Left ventricle myocardium inferior (tissue), 1 donor: ENCODE results near the gene UCK1. TPM values are rescaled to one million over a fixed set of nuclear protein-coding genes. Genes with fewer than 3 reads are reported as not detected.

Experiments
- DNase-seq: peaks from one replicate; pipeline ENCODE4 v3.0.0-alpha.2; 2020
- H3K27ac ChIP-seq: fragments of 200-600 bp; replicated peaks from 2 replicates; pipeline ENCODE4 v1.8.0; 2021
- H3K27me3 ChIP-seq: fragments of 200-600 bp; 2 replicates; pipeline ENCODE4 v1.8.0; 2021; ENCODE audit warnings: low read depth
- H3K36me3 ChIP-seq: fragments of 200-600 bp; 2 replicates; pipeline ENCODE4 v1.8.0; 2021
- H3K4me1 ChIP-seq: fragments of 200-600 bp; 2 replicates; pipeline ENCODE4 v1.8.0; 2021
- H3K4me3 ChIP-seq: fragments of 200-600 bp; 2 replicates; pipeline ENCODE4 v1.8.0; 2021; ENCODE audit warnings: mild to moderate bottlenecking, moderate library complexity
- H3K9me3 ChIP-seq: fragments of 200-600 bp; replicated peaks from 2 replicates; pipeline ENCODE4 v1.8.0; 2021
- intact Hi-C: fragments of 100-400 bp; cut with micrococcal nuclease; formaldehyde crosslinking; loops from one replicate; pipeline ENCODE4 v1.11.0; 2022
- total RNA-seq: library from RNA; stranded (reverse); fragmentation: NEBNext Ultra II Directional; extraction: Animal tissue kit (Norgen Biotek cat#: 25700); gene quantifications from one replicate; pipeline ENCODE4 v1.2.1, GENCODE V29; 2021
- TF ChIP-seq, protein P1 (sequence below): fragments of 200-600 bp; IDR thresholded peaks from 2 replicates; pipeline ENCODE4 v1.8.0; 2021; ENCODE audit warnings: antibody characterized with exemption, mild to moderate bottlenecking, borderline replicate concordance
- donor health status: DM: no; HTN: yes; CAD: no; lungs with severe emphysema.

The UCK1 gene
- total RNA-seq, 1 donor from 2014 or later, result 23.0 TPM

- Histone ChIP-seq H3K9me3 (no peaks in the 10 kb centered on the region), H3K36me3 (peaks cover 100% of the 10 kb centered on the region), H3K27me3 (no peaks in the 10 kb centered on the region), H3K27ac (peak overlapping the region; percentile 89), H3K4me3 (no peak overlapping the region), H3K4me1 (peaks cover 51% of the 10 kb centered on the region)
- TF ChIP-seq, protein P1, sequence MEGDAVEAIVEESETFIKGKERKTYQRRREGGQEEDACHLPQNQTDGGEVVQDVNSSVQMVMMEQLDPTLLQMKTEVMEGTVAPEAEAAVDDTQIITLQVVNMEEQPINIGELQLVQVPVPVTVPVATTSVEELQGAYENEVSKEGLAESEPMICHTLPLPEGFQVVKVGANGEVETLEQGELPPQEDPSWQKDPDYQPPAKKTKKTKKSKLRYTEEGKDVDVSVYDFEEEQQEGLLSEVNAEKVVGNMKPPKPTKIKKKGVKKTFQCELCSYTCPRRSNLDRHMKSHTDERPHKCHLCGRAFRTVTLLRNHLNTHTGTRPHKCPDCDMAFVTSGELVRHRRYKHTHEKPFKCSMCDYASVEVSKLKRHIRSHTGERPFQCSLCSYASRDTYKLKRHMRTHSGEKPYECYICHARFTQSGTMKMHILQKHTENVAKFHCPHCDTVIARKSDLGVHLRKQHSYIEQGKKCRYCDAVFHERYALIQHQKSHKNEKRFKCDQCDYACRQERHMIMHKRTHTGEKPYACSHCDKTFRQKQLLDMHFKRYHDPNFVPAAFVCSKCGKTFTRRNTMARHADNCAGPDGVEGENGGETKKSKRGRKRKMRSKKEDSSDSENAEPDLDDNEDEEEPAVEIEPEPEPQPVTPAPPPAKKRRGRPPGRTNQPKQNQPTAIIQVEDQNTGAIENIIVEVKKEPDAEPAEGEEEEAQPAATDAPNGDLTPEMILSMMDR, result no peak
- no peak for DNase-seq
- intact Hi-C loops, result no loop called here
Observed at GRCh38 chr9:131487621-131488031, 43.4 kb downstream of the UCK1 start.

DNA sequence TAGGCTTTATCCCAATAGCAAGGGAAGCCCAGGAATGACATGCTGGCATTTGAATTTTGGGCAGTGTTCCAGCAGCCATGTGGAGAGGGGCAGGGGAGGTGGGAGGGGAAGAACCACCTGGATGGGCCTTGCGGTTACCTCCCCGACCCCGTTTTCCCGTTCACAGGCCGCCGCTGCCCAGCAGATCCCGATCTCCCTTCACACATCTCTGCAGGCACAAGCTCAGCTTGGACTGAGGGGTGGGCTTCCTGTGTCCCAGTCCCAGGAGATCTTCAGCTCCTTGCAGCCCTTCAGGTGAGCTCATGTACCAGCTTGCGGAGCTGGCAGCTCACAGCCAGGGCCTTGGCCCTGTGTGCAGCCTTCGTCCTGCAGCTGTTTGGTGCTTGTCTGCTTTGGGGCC lies 44.1 kb downstream of the UCK1 start:
- peaks cover 100% of the 10 kb centered on the region for H3K36me3 ChIP-seq
- peaks cover 57% of the 10 kb centered on the region for H3K4me1 ChIP-seq
- H3K4me3 ChIP-seq, result no peak overlapping the region
- no peaks in the 10 kb centered on the region for H3K27me3 ChIP-seq
- DNase-seq, result no peak
- H3K27ac ChIP-seq, result peak overlapping the region; percentile 89
- TF ChIP-seq, protein P1, result no peak
- intact Hi-C loops, result no loop called here
- no peaks in the 10 kb centered on the region for H3K9me3 ChIP-seq

- peaks cover 100% of the 10 kb centered on the region for H3K36me3 ChIP-seq
- H3K9me3 ChIP-seq, result no peaks in the 10 kb centered on the region
- H3K4me1 ChIP-seq, result peaks cover 66% of the 10 kb centered on the region
- intact Hi-C loops, result no loop called here
- DNase-seq, result no peak
- TF ChIP-seq, protein P1, result no peak
- H3K27me3 ChIP-seq, result no peaks in the 10 kb centered on the region
- peak overlapping the region; percentile 59 for H3K4me3 ChIP-seq
- H3K27ac ChIP-seq, result peak overlapping the region; percentile 89
Observed at GRCh38 chr9:131485728-131486422, 45.2 kb downstream of the UCK1 start.

GRCh38 chr9:131485206-131485605 lies 45.9 kb downstream of the UCK1 start:
- H3K4me3 ChIP-seq, result peak overlapping the region; percentile 59
- H3K27ac ChIP-seq, result peak overlapping the region; percentile 89
- intact Hi-C loops, result no loop called here
- peaks cover 72% of the 10 kb centered on the region for H3K4me1 ChIP-seq
- H3K27me3 ChIP-seq, result no peaks in the 10 kb centered on the region
- TF ChIP-seq, protein P1, result no peak
- DNase-seq, result no peak
- no peaks in the 10 kb centered on the region for H3K9me3 ChIP-seq
- H3K36me3 ChIP-seq, result peaks cover 99% of the 10 kb centered on the region

GRCh38 chr9:131484560-131485185 lies 46.4 kb downstream of the UCK1 start:
- peak overlapping the region; percentile 89 for H3K27ac ChIP-seq
- TF ChIP-seq, protein P1, result no peak
- no peaks in the 10 kb centered on the region for H3K27me3 ChIP-seq
- no peak for DNase-seq
- H3K4me1 ChIP-seq, result peaks cover 72% of the 10 kb centered on the region
- peak overlapping the region; percentile 59 for H3K4me3 ChIP-seq
- intact Hi-C loops, result no loop called here
- peaks cover 99% of the 10 kb centered on the region for H3K36me3 ChIP-seq
- H3K9me3 ChIP-seq, result no peaks in the 10 kb centered on the region
